OCI-LY3 (cell line): ENCODE measurements around the gene FSTL5.

Experiments
- H2AFZ ChIP-seq: fragments of 200-600, 300-600 bp; shearing (Covaris generic); 2 replicates; pipeline ENCODE4 v1.6.0; 2014; ENCODE audit warnings: antibody characterized with exemption, low read depth, low read length
- H3K27ac ChIP-seq: fragments of 200-600, 300-600 bp; sonication (generic); 2 replicates; pipeline ENCODE4 v1.5.1; 2014; ENCODE audit warnings: mild to moderate bottlenecking, low read length, moderate library complexity, mixed read lengths
- H3K27me3 ChIP-seq: fragments of 200-600, 300-600 bp; sonication (generic); 2 replicates; pipeline ENCODE4 v1.6.1; 2014; ENCODE audit warnings: low read depth, low read length, mixed read lengths
- H3K36me3 ChIP-seq: fragments of 200-600, 300-600 bp; sonication (generic); replicated peaks from 2 replicates; pipeline ENCODE3; 2014; ENCODE audit warnings: low read depth, low read length, mixed read lengths
- H3K4me1 ChIP-seq: fragments of 300-600, 200-600 bp; sonication (generic); 2 replicates; pipeline ENCODE4 v1.6.1; 2014; ENCODE audit warnings: low read length, mixed read lengths
- H3K4me2 ChIP-seq: fragments of 200-600, 300-600 bp; sonication (generic); 2 replicates; pipeline ENCODE4 v1.6.1; 2014; ENCODE audit warnings: low read length, mixed read lengths
- H3K4me3 ChIP-seq: fragments of 300-600, 200-600 bp; sonication (generic); 2 replicates; pipeline ENCODE4 v1.5.1; 2014; ENCODE audit warnings: antibody characterized with exemption, mild to moderate bottlenecking, low read length, moderate library complexity
- H3K79me2 ChIP-seq: fragments of 300-600, 200-600 bp; shearing (Covaris generic); 2 replicates; pipeline ENCODE4 v1.6.1; 2014; ENCODE audit warnings: mild to moderate bottlenecking, low read length, mixed read lengths
- H3K9ac ChIP-seq: fragments of 300-600, 200-600 bp; shearing (Covaris generic); 2 replicates; pipeline ENCODE4 v1.6.0; 2014; ENCODE audit warnings: mild to moderate bottlenecking, low read length, moderate library complexity
- H3K9me3 ChIP-seq: fragments of 200-600, 300-600 bp; shearing (Covaris generic); 2 replicates; pipeline ENCODE4 v1.6.1; 2014; ENCODE audit warnings: low read length, mixed read lengths; ENCODE audit not compliant: insufficient read depth
- H4K20me1 ChIP-seq: fragments of 200-600, 300-600 bp; sonication (generic); 2 replicates; pipeline ENCODE4 v1.6.1; 2016; ENCODE audit warnings: low read length, mixed read lengths; ENCODE audit not compliant: insufficient read depth
- CTCF ChIP-seq: fragments of 200-600, 300-600 bp; sonication (generic); IDR thresholded peaks from 2 replicates; pipeline ENCODE4 v1.5.1; 2014; ENCODE audit warnings: antibody characterized with exemption, low read length, low read depth
- EZH2phosphoT487 ChIP-seq: fragments of 200-600 bp; shearing (Covaris generic); IDR thresholded peaks from 2 replicates; pipeline ENCODE4 v1.6.1; 2018; ENCODE audit warnings: antibody characterized with exemption, mixed run types, low read depth

FSTL5 gene

GRCh38 chr4:161438096-161438495 is 725.7 kb downstream of the FSTL5 start:
- Histone ChIP-seq H3K4me2 (no peak overlapping the region), H3K27me3 (no peaks in the 10 kb centered on the region), H2AFZ (no peak overlapping the region), H3K79me2 (no peaks in the 10 kb centered on the region), H4K20me1 (no peaks in the 10 kb centered on the region), H3K4me3 (no peak overlapping the region), H3K36me3 (no peaks in the 10 kb centered on the region), H3K27ac (no peak overlapping the region), H3K9me3 (no peaks in the 10 kb centered on the region), H3K4me1 (no peaks in the 10 kb centered on the region), H3K9ac (no peak overlapping the region)
- TF ChIP-seq CTCF (no peak), EZH2phosphoT487 (no peak)

GRCh38 chr4:161428180-161428965 is 735.4 kb downstream of the FSTL5 start:
- Histone ChIP-seq H3K9me3 (no peaks in the 10 kb centered on the region), H3K4me2 (no peak overlapping the region), H2AFZ (no peak overlapping the region), H3K36me3 (no peaks in the 10 kb centered on the region), H3K4me1 (no peaks in the 10 kb centered on the region), H4K20me1 (no peaks in the 10 kb centered on the region), H3K4me3 (no peak overlapping the region), H3K9ac (no peak overlapping the region), H3K27ac (no peak overlapping the region), H3K27me3 (no peaks in the 10 kb centered on the region), H3K79me2 (no peaks in the 10 kb centered on the region)
- TF ChIP-seq EZH2phosphoT487 (no peak), CTCF (no peak)

GRCh38 chr4:161419822-161420221 is 744.0 kb downstream of the FSTL5 start:
- Histone ChIP-seq H3K36me3 (no peaks in the 10 kb centered on the region), H2AFZ (peak overlapping the region; percentile 64), H3K27ac (no peak overlapping the region), H3K79me2 (no peaks in the 10 kb centered on the region), H3K9me3 (no peaks in the 10 kb centered on the region), H4K20me1 (no peaks in the 10 kb centered on the region), H3K27me3 (no peaks in the 10 kb centered on the region), H3K4me1 (peaks cover 7% of the 10 kb centered on the region), H3K9ac (no peak overlapping the region), H3K4me3 (no peak overlapping the region), H3K4me2 (no peak overlapping the region)
- TF ChIP-seq EZH2phosphoT487, result no peak
- TF ChIP-seq CTCF, result peak; percentile 63

GRCh38 chr4:161411901-161412300 is 751.9 kb downstream of the FSTL5 start:
- H3K27me3 ChIP-seq, result no peaks in the 10 kb centered on the region
- TF ChIP-seq CTCF (no peak), EZH2phosphoT487 (no peak)
- no peak overlapping the region for H3K9ac ChIP-seq
- H2AFZ ChIP-seq, result no peak overlapping the region
- no peaks in the 10 kb centered on the region for H4K20me1 ChIP-seq
- H3K9me3 ChIP-seq, result 0 out of 2 replicates have a peak, but pooled peaks cover 3% of the 10 kb centered on the region
- H3K4me2 ChIP-seq, result no peak overlapping the region
- no peak overlapping the region for H3K27ac ChIP-seq
- H3K4me3 ChIP-seq, result no peak overlapping the region
- H3K4me1 ChIP-seq, result no peaks in the 10 kb centered on the region
- no peaks in the 10 kb centered on the region for H3K79me2 ChIP-seq
- no peaks in the 10 kb centered on the region for H3K36me3 ChIP-seq
